SU-DHL-6 (cell line): ENCODE measurements around the gene DMBT1.

Experiments
- H2AFZ ChIP-seq: fragments of 200-600 bp; sonication (generic); 2 replicates; pipeline ENCODE4 v1.6.1; 2014; ENCODE audit warnings: low read depth, mild to moderate bottlenecking, moderate library complexity, mixed read lengths, antibody characterized with exemption, low read length; ENCODE audit not compliant: severe bottlenecking
- H3F3A ChIP-seq: fragments of 200-600 bp; shearing (Covaris generic); 2 replicates; pipeline ENCODE4 v1.6.0; 2016; ENCODE audit warnings: antibody characterized with exemption, mild to moderate bottlenecking; ENCODE audit not compliant: insufficient read depth
- H3K27ac ChIP-seq: fragments of 200-600 bp; sonication (generic); 2 replicates; pipeline ENCODE4 v1.5.1; 2016; ENCODE audit warnings: low read depth, mild to moderate bottlenecking, low read length, moderate library complexity, mixed read lengths
- H3K27me3 ChIP-seq: fragments of 200-600 bp; sonication (generic), shearing (Covaris generic); 2 replicates; pipeline ENCODE4 v1.6.0; 2014; ENCODE audit warnings: mild to moderate bottlenecking, low read length
- H3K36me3 ChIP-seq: fragments of 200-600 bp; sonication (generic); 2 replicates; pipeline ENCODE4 v1.6.1; 2014; ENCODE audit warnings: mild to moderate bottlenecking, low read length, mixed read lengths
- H3K4me2 ChIP-seq: fragments of 300-600, 200-600 bp; shearing (Covaris generic), sonication (generic); 2 replicates; pipeline ENCODE4 v1.6.0; 2014; ENCODE audit warnings: low read length, low read depth, mild to moderate bottlenecking; ENCODE audit not compliant: poor library complexity, severe bottlenecking
- H3K4me3 ChIP-seq: fragments of 200-600 bp; sonication (generic); 2 replicates; pipeline ENCODE4 v1.5.1; 2014; ENCODE audit warnings: antibody characterized with exemption, low read length, mild to moderate bottlenecking, mixed read lengths; ENCODE audit not compliant: insufficient read depth, poor library complexity, severe bottlenecking
- H3K79me2 ChIP-seq: fragments of 200-600 bp; sonication (generic); 2 replicates; pipeline ENCODE4 v1.6.1; 2014; ENCODE audit warnings: mild to moderate bottlenecking, low read length, moderate library complexity; ENCODE audit not compliant: insufficient read depth
- H3K9ac ChIP-seq: fragments of 200-600 bp; sonication (generic); 2 replicates; pipeline ENCODE4 v1.7.0; 2014; ENCODE audit warnings: mild to moderate bottlenecking, low read length
- H3K9me2 ChIP-seq: fragments of 200-600 bp; sonication (generic); replicated peaks from 2 replicates; pipeline ENCODE4 v1.6.1; 2014; ENCODE audit warnings: low read length; ENCODE audit not compliant: insufficient read depth
- H3K9me3 ChIP-seq: fragments of 200-600 bp; sonication (generic); 2 replicates; pipeline ENCODE4 v1.6.1; 2014; ENCODE audit warnings: low read length, mixed read lengths; ENCODE audit not compliant: insufficient read depth
- H4K20me1 ChIP-seq: fragments of 200-600 bp; sonication (generic); 2 replicates; pipeline ENCODE4 v1.6.1; 2014; ENCODE audit warnings: low read depth, mild to moderate bottlenecking, antibody characterized with exemption, low read length, moderate library complexity, mixed read lengths
- CTCF ChIP-seq: fragments of 200-600 bp; sonication (generic); IDR thresholded peaks from one replicate; pipeline ENCODE4 v1.5.1; 2017; ENCODE audit warnings: antibody characterized with exemption, mild to moderate bottlenecking, low read length, moderate library complexity; ENCODE audit not compliant: insufficient read depth, poor library complexity, severe bottlenecking
- EZH2phosphoT487 ChIP-seq: fragments of 200-600 bp; sonication (generic), shearing (Covaris generic); conservative IDR thresholded peaks from 2 replicates; pipeline ENCODE4 v1.6.1; 2018; ENCODE audit warnings: mild to moderate bottlenecking, antibody characterized with exemption, low read length, moderate library complexity, mixed read lengths

Gene DMBT1

GRCh38 chr10:122650331-122650730 is 89.8 kb downstream of the DMBT1 start:
- H3F3A ChIP-seq: no peaks in the 10 kb centered on the region
- no peaks in the 10 kb centered on the region for H3K79me2 ChIP-seq
- no peaks in the 10 kb centered on the region for H4K20me1 ChIP-seq
- H3K4me2 ChIP-seq: no peak overlapping the region
- H3K9ac ChIP-seq: no peak overlapping the region
- no peak overlapping the region for H2AFZ ChIP-seq
- no peak overlapping the region for H3K4me3 ChIP-seq
- H3K9me3 ChIP-seq: no peaks in the 10 kb centered on the region
- no peak overlapping the region for H3K27ac ChIP-seq
- TF ChIP-seq CTCF: no peak
- no peak for TF ChIP-seq EZH2phosphoT487
- no peaks in the 10 kb centered on the region for H3K27me3 ChIP-seq
- no peaks in the 10 kb centered on the region for H3K9me2 ChIP-seq
- no peaks in the 10 kb centered on the region for H3K36me3 ChIP-seq

GRCh38 chr10:122655524-122656307 is 95.2 kb downstream of the DMBT1 start:
- Histone ChIP-seq H3K9ac (no peak overlapping the region), H4K20me1 (no peaks in the 10 kb centered on the region), H3K27me3 (no peaks in the 10 kb centered on the region), H3K9me2 (no peaks in the 10 kb centered on the region), H2AFZ (no peak overlapping the region), H3K79me2 (no peaks in the 10 kb centered on the region), H3K9me3 (no peaks in the 10 kb centered on the region), H3F3A (no peaks in the 10 kb centered on the region), H3K4me2 (no peak overlapping the region), H3K36me3 (no peaks in the 10 kb centered on the region), H3K4me3 (no peak overlapping the region), H3K27ac (no peak overlapping the region)
- no peak for TF ChIP-seq EZH2phosphoT487
- TF ChIP-seq CTCF: no peak

GRCh38 chr10:122656308-122656705 is 95.8 kb downstream of the DMBT1 start:
- Histone ChIP-seq H4K20me1 (no peaks in the 10 kb centered on the region), H3K9ac (no peak overlapping the region), H2AFZ (no peak overlapping the region), H3K27ac (no peak overlapping the region), H3K36me3 (no peaks in the 10 kb centered on the region), H3K4me3 (no peak overlapping the region), H3K27me3 (no peaks in the 10 kb centered on the region), H3K79me2 (no peaks in the 10 kb centered on the region), H3K4me2 (no peak overlapping the region), H3F3A (no peaks in the 10 kb centered on the region), H3K9me3 (no peaks in the 10 kb centered on the region), H3K9me2 (no peaks in the 10 kb centered on the region)
- TF ChIP-seq CTCF: no peak
- no peak for TF ChIP-seq EZH2phosphoT487
